ENCODE data around the gene SMIM1.

DNA sequence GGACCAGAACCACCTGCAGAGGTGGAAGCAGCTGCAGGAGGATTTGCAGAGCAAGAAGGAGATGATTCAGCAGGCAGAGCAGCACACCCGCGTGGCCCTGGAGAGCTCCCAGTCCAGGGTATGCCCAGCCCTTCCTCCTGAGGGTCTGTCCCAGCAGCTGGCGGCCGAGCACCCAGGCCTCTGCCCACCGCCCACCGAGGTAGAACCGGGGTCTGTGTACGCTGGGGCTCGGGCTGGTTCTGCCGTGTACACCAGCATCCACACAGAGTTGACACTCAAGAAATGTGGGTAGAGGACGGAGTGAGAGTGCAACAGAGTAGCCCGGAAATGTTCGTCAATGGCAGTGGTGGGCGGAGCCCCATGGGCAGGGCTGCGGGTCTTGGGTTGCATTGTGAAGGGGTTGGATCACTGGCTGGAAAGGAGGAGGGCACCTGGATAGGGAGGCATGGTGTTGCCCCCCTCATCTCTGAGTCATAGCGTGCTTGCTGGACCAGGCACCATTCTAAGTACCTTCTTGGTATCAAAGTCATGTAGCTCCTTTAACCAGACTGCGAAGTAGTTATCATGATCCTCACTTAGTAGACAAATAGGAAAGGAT is 5.1 kb upstream of the SMIM1 start:
- TF ChIP-seq EGR1 (IDR thresholded peaks at IDR 0.05; ENCODE audit: low read depth) (no peak), POLR2A (IDR thresholded peaks at IDR 0.05; ENCODE audit: borderline replicate concordance, extremely low read depth, insufficient read depth, insufficient read length) (no peak), RAD21 (IDR thresholded peaks at IDR 0.05; ENCODE audit: low read depth) (no peak)
- TF ChIP-seq, protein P1, sequence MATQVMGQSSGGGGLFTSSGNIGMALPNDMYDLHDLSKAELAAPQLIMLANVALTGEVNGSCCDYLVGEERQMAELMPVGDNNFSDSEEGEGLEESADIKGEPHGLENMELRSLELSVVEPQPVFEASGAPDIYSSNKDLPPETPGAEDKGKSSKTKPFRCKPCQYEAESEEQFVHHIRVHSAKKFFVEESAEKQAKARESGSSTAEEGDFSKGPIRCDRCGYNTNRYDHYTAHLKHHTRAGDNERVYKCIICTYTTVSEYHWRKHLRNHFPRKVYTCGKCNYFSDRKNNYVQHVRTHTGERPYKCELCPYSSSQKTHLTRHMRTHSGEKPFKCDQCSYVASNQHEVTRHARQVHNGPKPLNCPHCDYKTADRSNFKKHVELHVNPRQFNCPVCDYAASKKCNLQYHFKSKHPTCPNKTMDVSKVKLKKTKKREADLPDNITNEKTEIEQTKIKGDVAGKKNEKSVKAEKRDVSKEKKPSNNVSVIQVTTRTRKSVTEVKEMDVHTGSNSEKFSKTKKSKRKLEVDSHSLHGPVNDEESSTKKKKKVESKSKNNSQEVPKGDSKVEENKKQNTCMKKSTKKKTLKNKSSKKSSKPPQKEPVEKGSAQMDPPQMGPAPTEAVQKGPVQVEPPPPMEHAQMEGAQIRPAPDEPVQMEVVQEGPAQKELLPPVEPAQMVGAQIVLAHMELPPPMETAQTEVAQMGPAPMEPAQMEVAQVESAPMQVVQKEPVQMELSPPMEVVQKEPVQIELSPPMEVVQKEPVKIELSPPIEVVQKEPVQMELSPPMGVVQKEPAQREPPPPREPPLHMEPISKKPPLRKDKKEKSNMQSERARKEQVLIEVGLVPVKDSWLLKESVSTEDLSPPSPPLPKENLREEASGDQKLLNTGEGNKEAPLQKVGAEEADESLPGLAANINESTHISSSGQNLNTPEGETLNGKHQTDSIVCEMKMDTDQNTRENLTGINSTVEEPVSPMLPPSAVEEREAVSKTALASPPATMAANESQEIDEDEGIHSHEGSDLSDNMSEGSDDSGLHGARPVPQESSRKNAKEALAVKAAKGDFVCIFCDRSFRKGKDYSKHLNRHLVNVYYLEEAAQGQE (IDR thresholded peaks at IDR 0.05; ENCODE audit: low read depth): no peak
- TF ChIP-seq, protein P2, sequence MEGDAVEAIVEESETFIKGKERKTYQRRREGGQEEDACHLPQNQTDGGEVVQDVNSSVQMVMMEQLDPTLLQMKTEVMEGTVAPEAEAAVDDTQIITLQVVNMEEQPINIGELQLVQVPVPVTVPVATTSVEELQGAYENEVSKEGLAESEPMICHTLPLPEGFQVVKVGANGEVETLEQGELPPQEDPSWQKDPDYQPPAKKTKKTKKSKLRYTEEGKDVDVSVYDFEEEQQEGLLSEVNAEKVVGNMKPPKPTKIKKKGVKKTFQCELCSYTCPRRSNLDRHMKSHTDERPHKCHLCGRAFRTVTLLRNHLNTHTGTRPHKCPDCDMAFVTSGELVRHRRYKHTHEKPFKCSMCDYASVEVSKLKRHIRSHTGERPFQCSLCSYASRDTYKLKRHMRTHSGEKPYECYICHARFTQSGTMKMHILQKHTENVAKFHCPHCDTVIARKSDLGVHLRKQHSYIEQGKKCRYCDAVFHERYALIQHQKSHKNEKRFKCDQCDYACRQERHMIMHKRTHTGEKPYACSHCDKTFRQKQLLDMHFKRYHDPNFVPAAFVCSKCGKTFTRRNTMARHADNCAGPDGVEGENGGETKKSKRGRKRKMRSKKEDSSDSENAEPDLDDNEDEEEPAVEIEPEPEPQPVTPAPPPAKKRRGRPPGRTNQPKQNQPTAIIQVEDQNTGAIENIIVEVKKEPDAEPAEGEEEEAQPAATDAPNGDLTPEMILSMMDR (IDR thresholded peaks at IDR 0.05 in 2 of 3, conservative IDR thresholded peaks at IDR 0.05 in 1 of 3; ENCODE audit: borderline replicate concordance in 1 of 3, insufficient read depth in 1 of 3, low read depth in 2 of 3, low read length in 2 of 3): no peak
